Ammon's horn (tissue), 1 donor: ENCODE data around the gene SLC12A7.
"Not testable (repeated sequence)": the region's sequence is repeated elsewhere in the genome, so short reads cannot be mapped to it uniquely, and the experiment has no call there.

Experiments used
- DNase-seq: peaks from one replicate; pipeline ENCODE4 v3.0.0-alpha.2; 2016; ENCODE audit warnings: low spot score

The SLC12A7 gene

DNA sequence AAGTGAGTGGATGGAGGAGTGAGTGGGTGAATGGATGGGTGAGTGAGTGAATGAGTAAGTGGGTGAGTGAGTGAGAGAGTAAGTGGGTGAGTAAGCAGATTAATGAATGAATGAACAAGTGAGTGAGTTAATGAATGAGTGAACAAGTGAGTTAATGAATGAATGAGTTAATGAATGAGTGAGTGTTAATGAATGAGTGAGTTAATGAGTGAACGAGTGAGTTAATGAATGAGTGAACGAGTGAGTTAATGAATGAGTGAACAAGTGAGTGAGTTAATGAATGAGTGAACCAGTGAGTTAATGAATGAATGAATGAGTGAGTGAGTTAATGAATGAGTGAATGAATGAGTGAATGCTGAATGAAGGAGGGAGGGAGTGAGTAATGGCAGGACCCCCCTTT lies 76.9 kb downstream of the SLC12A7 start:
- no peak for DNase-seq

- DNase-seq, result no peak
Observed at GRCh38 chr5:1034421-1034905, 77.4 kb downstream of the SLC12A7 start.

- peak; percentile 34 for DNase-seq
Observed at GRCh38 chr5:1033606-1034420, 78.0 kb downstream of the SLC12A7 start.

DNA sequence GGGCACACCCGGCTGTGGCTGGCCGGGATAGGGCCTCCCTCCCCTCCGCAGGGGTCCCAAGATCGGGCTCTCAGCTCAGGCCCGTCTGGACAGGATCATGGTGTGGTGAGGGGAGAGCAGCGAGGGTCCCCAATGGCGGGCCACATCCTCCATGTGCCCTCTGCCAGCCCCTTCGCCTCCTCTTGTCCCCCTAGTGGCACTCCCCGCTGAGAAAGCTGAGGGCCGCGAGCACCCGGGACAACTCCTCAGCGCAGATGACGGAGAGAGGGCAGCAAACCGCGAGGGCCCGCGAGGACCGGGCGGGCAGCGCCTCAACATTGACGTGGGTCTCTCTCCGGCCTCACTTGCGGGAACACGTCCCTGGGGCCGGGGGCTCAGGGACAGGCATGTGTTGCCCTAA lies 78.7 kb downstream of the SLC12A7 start:
- DNase-seq, result no peak

DNA sequence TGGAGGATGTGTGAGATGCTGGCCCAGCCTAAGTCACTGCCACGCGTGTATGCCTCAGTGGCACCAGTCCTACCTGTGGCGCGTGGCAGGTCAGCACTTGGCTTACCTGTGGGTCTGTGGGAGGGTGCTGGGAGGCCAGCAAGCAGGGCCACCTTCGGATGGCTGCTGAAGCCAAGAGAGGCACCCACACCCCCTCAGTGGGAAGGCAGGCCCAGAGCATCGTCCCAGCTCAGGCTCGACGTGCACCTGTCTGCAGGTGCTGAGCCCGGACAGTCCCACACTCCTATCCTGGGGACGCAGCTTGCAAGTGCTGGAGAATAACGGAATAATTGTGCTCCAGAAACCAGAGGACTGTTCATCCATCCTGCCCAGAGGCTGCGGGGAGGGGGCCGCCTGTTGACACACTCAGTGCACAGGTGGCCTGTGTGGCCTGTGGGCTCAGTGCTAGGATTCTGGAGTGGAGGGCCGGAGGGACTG lies 79.3 kb downstream of the SLC12A7 start:
- DNase-seq, result no peak

GRCh38 chr5:1032011-1032410 lies 79.9 kb downstream of the SLC12A7 start:
- no peak for DNase-seq

DNA sequence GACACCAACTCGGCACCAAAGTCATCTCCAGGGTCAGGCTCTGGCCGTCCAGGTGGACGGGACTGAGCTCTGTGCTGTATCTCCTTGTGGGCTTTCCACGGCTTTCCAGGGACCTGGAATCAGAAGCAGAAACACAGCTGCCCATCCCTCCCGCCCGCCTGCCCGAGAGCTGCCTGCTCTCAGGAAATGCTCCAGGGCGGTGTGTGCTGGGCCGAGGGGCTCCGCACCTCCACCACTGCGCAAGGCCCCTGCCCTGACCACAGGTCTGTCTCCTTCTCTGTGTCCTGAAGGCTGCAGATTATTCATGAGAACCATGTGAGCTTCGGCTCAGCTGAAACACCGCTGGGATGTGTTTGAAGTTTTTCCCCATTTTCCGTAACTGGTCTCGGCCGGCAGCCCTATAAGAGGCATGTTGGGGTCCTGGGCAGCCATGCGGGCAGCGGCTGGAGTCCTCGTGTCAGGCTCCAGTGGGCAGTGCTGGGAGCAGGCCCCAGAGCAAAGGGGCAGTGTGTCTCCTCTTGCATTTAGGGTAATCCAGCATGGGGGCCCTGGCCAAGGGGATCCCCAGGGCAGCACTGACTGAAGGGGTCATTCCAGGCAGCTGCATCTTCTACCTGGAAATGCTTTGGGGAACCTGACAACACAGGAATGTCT lies 80.4 kb downstream of the SLC12A7 start:
- no peak for DNase-seq

DNA sequence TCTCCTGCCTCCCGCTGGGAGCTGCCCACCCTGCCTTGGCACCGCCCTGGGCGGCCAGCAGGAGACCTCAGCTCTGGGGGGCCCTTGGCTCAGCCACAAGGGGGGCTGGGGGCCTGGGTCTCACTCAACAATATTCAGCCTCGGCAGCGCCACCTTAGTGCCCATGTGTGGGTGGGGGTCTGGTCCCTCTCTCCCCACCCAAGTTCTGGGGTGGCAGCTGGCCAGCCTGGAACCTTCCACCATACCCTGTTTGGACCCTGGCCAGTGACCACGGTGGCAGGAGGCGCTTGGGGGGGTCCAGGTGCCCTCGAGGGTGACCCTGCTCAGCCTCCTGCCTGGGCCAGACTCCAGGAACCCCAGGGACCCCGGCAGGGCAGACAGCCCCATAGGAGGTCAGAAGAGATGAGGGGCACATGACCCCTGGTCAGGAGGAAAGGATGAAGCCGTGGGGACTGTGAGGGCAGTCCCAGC lies 81.0 kb downstream of the SLC12A7 start:
- DNase-seq, result no peak

- no peak for DNase-seq
Observed at GRCh38 chr5:1029945-1030625, 81.8 kb downstream of the SLC12A7 start.

DNA sequence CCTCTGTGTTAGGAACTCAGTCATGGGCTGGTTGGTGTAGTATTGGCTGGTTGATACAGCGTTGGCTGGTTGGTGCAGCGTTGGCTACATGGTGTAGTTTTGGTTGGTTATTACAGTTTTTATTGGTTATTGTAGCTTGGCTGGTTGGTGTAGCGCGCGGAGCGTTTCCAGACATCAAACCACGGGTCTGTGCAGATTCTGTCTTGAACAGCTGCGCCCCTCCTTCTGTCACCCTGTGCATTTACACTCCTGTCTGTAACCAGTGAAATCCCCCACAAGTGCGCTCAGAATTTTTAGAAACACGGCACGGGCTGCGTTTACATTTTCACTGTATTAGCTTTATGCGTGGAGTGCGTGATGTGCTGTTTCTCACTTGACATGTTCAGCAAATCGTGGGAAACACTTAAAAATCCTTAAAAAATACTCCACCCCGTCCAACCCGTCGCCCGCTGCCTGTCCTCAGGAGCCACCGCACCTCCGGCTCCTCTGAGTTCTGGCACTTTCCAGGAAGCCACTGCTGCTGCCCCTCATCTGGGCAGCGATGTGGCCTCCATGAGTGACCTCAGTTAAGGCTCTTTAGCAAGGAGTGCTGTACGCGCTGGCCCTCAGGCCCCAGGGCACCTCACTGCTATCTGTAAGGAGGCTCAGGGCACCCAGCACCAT lies 82.5 kb downstream of the SLC12A7 start:
- no peak for DNase-seq

- no peak for DNase-seq
Observed at GRCh38 chr5:1028481-1029281, 83.2 kb downstream of the SLC12A7 start.

DNA sequence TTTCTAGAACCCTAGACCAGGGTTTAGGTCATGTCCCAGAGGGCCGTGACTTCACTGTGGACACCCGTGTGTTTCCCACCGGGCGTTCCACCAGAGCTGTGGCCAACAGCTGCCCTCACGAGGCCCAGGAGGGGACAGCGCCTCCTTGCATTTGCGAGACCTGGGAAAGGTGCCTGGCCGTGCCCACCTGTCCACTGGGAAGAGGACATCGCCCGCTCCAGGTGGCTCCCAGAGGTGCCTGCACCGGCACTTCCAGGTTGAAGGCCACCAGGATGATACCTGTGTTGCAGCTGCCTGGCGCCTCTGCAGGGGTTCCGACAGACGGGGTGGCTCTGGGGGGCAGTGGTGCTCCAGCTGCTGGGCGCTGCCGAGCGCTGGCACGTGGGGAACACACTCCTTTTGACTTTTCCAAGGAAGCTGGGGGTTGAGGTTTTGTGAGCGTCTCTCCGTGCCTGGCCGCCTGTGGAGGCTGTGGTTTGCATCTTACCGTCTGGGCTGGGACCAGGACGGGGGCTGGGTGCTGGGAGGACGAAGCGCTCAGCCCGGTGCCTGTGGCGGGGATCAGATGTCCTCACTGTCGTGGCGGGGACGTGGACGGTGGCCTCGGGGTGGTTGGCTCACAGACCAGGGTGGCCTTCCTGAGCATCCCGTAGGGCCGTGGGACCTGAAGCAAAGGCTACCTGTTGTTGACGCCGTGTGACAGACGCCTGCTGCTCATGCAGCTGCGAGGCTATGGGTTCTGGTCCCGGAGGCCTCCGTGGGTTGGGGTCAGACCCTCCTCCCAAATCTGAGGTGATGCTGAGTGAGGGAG lies 84.0 kb downstream of the SLC12A7 start:
- no peak for DNase-seq

- DNase-seq, result no peak
Observed at GRCh38 chr5:1026700-1027621, 84.9 kb downstream of the SLC12A7 start.

GRCh38 chr5:1021969-1022336 lies 89.9 kb downstream of the SLC12A7 start:
- DNase-seq, result not testable (repeated sequence)

GRCh38 chr5:1021136-1021968 lies 90.5 kb downstream of the SLC12A7 start:
- no peak for DNase-seq

- no peak for DNase-seq
Observed at GRCh38 chr5:1020452-1020961, 91.4 kb downstream of the SLC12A7 start.

DNA sequence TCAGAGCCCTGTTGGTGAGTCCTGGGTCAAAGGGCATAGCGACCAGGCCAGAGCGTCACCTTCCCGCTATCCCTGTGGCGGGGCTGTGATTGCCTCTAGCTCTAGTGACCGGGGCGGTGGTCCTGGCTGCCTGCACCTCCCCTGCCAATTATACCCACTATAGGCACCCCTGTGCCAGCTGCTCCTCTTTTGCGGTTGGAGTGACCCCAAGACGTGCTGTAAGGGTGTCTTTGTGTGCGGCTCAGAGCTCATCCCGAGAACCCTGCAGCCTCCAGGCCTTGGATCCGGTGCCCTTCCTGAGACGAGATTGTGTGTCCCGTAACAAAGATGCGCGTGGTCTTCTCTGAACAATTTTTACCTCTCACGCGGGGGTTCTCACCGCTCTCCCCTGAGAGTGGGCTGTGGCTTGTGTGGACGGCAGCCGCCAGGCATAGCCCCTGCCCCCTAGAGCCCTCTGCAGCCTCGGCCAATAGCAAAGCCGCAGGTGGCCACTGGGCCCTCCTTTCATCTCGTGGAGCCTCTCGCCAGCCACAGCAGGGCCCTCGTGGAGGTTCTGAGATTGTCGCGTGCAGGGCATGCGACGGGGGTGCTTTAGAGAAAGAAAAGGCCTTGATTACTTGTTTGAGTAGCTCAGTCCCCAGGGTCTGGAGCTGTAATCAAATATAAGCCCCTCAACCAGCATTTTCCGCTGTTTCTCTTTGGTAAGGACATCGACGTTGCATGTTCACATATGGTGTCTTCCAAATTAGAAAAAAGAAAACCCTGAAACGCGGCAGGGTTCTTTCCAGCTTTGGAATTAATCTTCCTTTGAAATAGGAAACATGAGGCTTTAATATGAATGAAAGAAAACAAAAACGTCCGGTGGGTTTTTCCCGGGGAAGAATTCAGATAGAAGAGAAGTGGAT lies 92.6 kb downstream of the SLC12A7 start:
- no peak for DNase-seq
